HEK293 (cell line): Measurements from ENCODE around the gene SERTAD3.

Experiments
- CTCF ChIA-PET: fragments of 350-600 bp; formaldehyde crosslinking; extraction: SDS; loops from one replicate; lab custom pipeline; 2021; ENCODE audit warnings: antibody characterized with exemption; lab: Yijun Ruan, JAX
- POLR2A ChIA-PET: fragments of 300-600 bp; formaldehyde crosslinking; extraction: SDS; loops from one replicate; lab custom pipeline; 2020; ENCODE audit warnings: antibody characterized with exemption, inconsistent platforms; lab: Yijun Ruan, JAX
- H3K27ac ChIP-seq: fragments of 200-500 bp; sonication (Bioruptor generic); 2 replicates; pipeline ENCODE4 v1.5.1; 2014; ENCODE audit warnings: low read depth, low read length, control low read depth, inconsistent platforms; ENCODE audit errors: extremely low read depth
- H3K36me3 ChIP-seq, 2 experiments: fragments of 200-500 bp in 1 of 2; sonication (Bioruptor generic) in 1 of 2; 1 replicate in 1 of 2; 2 replicates in 1 of 2; pipeline ENCODE4 v1.5.1; 2014 to 2017; ENCODE audit warnings: inconsistent platforms in 2 of 2, low read length in 2 of 2; ENCODE audit not compliant: control insufficient read depth in 2 of 2, insufficient read depth in 1 of 2
- H3K4me1 ChIP-seq: fragments of 200-500 bp; sonication (Bioruptor generic); 2 replicates; pipeline ENCODE4 v1.5.1; 2014; ENCODE audit warnings: mild to moderate bottlenecking, low read length, inconsistent platforms; ENCODE audit not compliant: control insufficient read depth, insufficient read depth
- H3K4me3 ChIP-seq: 2 replicates; pipeline ENCODE4 v1.5.1; 2011; ENCODE audit warnings: low read depth, mild to moderate bottlenecking, control low read depth, low read length, moderate library complexity
- H3K9me3 ChIP-seq: fragments of 200-500 bp; sonication (Bioruptor generic); 2 replicates; pipeline ENCODE4 v1.5.1; 2014; ENCODE audit warnings: low read depth, low read length, inconsistent platforms; ENCODE audit not compliant: control insufficient read depth, insufficient read depth
- KLF10 ChIP-seq: fragments of 450-650 bp; IDR thresholded peaks from 2 replicates; pipeline ENCODE4 v1.5.1; 2018; ENCODE audit warnings: missing biosample characterization, mild to moderate bottlenecking, missing genetic modification characterization
- KLF16 ChIP-seq: fragments of 450-650 bp; formaldehyde crosslinking; IDR thresholded peaks from 2 replicates; pipeline ENCODE4 v1.5.1; 2017; ENCODE audit warnings: missing biosample characterization, missing genetic modification characterization
- KLF9 ChIP-seq: fragments of 450-650 bp; formaldehyde crosslinking; IDR thresholded peaks from 2 replicates; pipeline ENCODE4 v1.5.1; 2016; ENCODE audit warnings: missing biosample characterization, missing genetic modification characterization, low read depth
- ZBTB20 ChIP-seq: fragments of 450-650 bp; formaldehyde crosslinking; IDR thresholded peaks from 2 replicates; pipeline ENCODE4 v1.5.1; 2016; ENCODE audit warnings: missing biosample characterization, missing genetic modification characterization
- ZNF10 ChIP-seq: fragments of 450-650 bp; formaldehyde crosslinking; IDR thresholded peaks from 2 replicates; pipeline ENCODE4 v1.5.1; 2017; ENCODE audit warnings: missing biosample characterization, missing genetic modification characterization
- ZNF121 ChIP-seq: fragments of 450-650 bp; formaldehyde crosslinking; IDR thresholded peaks from 2 replicates; pipeline ENCODE4 v1.5.1; 2016; ENCODE audit warnings: missing biosample characterization, missing genetic modification characterization
- ZNF174 ChIP-seq: fragments of 450-650 bp; formaldehyde crosslinking; IDR thresholded peaks from 2 replicates; pipeline ENCODE4 v1.5.0; 2017; ENCODE audit warnings: missing biosample characterization, mild to moderate bottlenecking, missing genetic modification characterization
- ZNF394 ChIP-seq: fragments of 450-650 bp; formaldehyde crosslinking; IDR thresholded peaks from 2 replicates; pipeline ENCODE4 v1.5.1; 2016; ENCODE audit warnings: missing biosample characterization, missing genetic modification characterization, mild to moderate bottlenecking, moderate library complexity, borderline replicate concordance
- ZNF510 ChIP-seq: fragments of 450-650 bp; formaldehyde crosslinking; IDR thresholded peaks from 2 replicates; pipeline ENCODE4 v1.5.1; 2018; ENCODE audit warnings: mild to moderate bottlenecking, missing genetic modification characterization, missing biosample characterization; ENCODE audit not compliant: insufficient replicate concordance
- ZNF629 ChIP-seq: fragments of 450-650 bp; formaldehyde crosslinking; IDR thresholded peaks from 2 replicates; pipeline ENCODE4 v1.5.1; 2017; ENCODE audit warnings: missing biosample characterization, missing genetic modification characterization
- ZNF785 ChIP-seq: fragments of 450-650 bp; formaldehyde crosslinking; IDR thresholded peaks from 2 replicates; pipeline ENCODE4 v1.5.1; 2016; ENCODE audit warnings: missing biosample characterization, missing genetic modification characterization
- TF ChIP-seq, protein P1 (sequence below): fragments of 450-650 bp; formaldehyde crosslinking; IDR thresholded peaks from 2 replicates; pipeline ENCODE4 v1.5.1; 2016; ENCODE audit warnings: missing biosample characterization, missing genetic modification characterization, borderline replicate concordance
- TF ChIP-seq, protein P2 (sequence below): fragments of 450-650 bp; formaldehyde crosslinking; IDR thresholded peaks from 2 replicates; pipeline ENCODE4 v1.5.1; 2016; ENCODE audit warnings: missing biosample characterization, missing genetic modification characterization
- TF ChIP-seq, protein P3 (sequence below): fragments of 450-650 bp; formaldehyde crosslinking; IDR thresholded peaks from 2 replicates; pipeline ENCODE4 v1.5.1; 2017; ENCODE audit warnings: missing biosample characterization, missing genetic modification characterization
- TF ChIP-seq, protein P4 (sequence below): fragments of 450-650 bp; formaldehyde crosslinking; optimal IDR thresholded peaks from 2 replicates; pipeline ENCODE3; 2016; ENCODE audit warnings: missing biosample characterization, mild to moderate bottlenecking, missing genetic modification characterization
- TF ChIP-seq, protein P5 (sequence below): fragments of 450-650 bp; formaldehyde crosslinking; IDR thresholded peaks from 2 replicates; pipeline ENCODE4 v1.5.1; 2016; ENCODE audit warnings: missing biosample characterization, missing genetic modification characterization
- TF ChIP-seq, protein P6 (sequence below): fragments of 450-650 bp; formaldehyde crosslinking; IDR thresholded peaks from 2 replicates; pipeline ENCODE4 v1.5.1; 2017; ENCODE audit warnings: missing biosample characterization, missing genetic modification characterization

SERTAD3 gene

DNA sequence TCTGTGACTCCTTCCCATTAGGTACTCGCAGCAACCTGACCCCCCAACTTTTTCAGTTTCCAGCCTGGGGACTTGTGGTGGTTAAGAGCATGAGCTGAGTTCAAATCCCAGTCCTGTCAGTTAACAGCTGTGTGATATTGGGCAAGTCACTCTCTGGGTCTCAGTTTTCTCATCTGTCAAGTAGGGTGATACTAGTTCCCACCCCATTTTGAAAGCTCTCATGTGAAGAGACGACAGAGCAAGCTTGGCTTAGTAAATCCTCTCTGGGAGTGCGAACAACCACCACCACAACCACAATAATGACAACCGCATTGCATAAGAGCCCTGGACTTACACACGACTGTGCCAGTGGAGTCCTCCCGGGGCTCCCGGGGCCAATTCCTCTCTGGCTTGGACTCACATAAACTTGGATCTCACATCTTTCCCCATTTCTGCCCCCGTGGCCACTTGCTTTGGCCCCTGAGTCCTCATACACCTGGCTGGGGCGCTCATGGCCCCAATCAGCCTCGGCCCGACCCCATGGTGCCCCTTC lies 21.0 kb upstream of the SERTAD3 start (continued):
- TF ChIP-seq, protein P1, sequence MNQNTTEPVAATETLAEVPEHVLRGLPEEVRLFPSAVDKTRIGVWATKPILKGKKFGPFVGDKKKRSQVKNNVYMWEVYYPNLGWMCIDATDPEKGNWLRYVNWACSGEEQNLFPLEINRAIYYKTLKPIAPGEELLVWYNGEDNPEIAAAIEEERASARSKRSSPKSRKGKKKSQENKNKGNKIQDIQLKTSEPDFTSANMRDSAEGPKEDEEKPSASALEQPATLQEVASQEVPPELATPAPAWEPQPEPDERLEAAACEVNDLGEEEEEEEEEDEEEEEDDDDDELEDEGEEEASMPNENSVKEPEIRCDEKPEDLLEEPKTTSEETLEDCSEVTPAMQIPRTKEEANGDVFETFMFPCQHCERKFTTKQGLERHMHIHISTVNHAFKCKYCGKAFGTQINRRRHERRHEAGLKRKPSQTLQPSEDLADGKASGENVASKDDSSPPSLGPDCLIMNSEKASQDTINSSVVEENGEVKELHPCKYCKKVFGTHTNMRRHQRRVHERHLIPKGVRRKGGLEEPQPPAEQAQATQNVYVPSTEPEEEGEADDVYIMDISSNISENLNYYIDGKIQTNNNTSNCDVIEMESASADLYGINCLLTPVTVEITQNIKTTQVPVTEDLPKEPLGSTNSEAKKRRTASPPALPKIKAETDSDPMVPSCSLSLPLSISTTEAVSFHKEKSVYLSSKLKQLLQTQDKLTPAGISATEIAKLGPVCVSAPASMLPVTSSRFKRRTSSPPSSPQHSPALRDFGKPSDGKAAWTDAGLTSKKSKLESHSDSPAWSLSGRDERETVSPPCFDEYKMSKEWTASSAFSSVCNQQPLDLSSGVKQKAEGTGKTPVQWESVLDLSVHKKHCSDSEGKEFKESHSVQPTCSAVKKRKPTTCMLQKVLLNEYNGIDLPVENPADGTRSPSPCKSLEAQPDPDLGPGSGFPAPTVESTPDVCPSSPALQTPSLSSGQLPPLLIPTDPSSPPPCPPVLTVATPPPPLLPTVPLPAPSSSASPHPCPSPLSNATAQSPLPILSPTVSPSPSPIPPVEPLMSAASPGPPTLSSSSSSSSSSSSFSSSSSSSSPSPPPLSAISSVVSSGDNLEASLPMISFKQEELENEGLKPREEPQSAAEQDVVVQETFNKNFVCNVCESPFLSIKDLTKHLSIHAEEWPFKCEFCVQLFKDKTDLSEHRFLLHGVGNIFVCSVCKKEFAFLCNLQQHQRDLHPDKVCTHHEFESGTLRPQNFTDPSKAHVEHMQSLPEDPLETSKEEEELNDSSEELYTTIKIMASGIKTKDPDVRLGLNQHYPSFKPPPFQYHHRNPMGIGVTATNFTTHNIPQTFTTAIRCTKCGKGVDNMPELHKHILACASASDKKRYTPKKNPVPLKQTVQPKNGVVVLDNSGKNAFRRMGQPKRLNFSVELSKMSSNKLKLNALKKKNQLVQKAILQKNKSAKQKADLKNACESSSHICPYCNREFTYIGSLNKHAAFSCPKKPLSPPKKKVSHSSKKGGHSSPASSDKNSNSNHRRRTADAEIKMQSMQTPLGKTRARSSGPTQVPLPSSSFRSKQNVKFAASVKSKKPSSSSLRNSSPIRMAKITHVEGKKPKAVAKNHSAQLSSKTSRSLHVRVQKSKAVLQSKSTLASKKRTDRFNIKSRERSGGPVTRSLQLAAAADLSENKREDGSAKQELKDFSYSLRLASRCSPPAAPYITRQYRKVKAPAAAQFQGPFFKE (tag by site-specific recombination), result 0 out of 2 replicates have a peak, but pooled peaks have one; percentile 10
- TF ChIP-seq ZNF394 (tag by site-specific recombination) (no peak), KLF16 (tag by site-specific recombination) (no peak), ZNF785 (tag by site-specific recombination) (peak; percentile 49; the same call in 1 of the 2 replicates), KLF9 (tag by site-specific recombination) (no peak), ZBTB20 (peak; percentile 76; the same call in 1 of the 2 replicates), ZNF10 (no peak), ZNF121 (peak; percentile 74; the same call in 1 of the 2 replicates), ZNF510 (no peak)
- TF ChIP-seq, protein P2, sequence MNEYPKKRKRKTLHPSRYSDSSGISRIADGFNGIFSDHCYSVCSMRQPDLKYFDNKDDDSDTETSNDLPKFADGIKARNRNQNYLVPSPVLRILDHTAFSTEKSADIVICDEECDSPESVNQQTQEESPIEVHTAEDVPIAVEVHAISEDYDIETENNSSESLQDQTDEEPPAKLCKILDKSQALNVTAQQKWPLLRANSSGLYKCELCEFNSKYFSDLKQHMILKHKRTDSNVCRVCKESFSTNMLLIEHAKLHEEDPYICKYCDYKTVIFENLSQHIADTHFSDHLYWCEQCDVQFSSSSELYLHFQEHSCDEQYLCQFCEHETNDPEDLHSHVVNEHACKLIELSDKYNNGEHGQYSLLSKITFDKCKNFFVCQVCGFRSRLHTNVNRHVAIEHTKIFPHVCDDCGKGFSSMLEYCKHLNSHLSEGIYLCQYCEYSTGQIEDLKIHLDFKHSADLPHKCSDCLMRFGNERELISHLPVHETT, result peak; percentile 34
- TF ChIP-seq, protein P3, sequence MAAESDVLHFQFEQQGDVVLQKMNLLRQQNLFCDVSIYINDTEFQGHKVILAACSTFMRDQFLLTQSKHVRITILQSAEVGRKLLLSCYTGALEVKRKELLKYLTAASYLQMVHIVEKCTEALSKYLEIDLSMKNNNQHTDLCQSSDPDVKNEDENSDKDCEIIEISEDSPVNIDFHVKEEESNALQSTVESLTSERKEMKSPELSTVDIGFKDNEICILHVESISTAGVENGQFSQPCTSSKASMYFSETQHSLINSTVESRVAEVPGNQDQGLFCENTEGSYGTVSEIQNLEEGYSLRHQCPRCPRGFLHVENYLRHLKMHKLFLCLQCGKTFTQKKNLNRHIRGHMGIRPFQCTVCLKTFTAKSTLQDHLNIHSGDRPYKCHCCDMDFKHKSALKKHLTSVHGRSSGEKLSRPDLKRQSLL (tag by site-specific recombination), result 0 out of 2 replicates have a peak, but pooled peaks have one; percentile 13

DNA sequence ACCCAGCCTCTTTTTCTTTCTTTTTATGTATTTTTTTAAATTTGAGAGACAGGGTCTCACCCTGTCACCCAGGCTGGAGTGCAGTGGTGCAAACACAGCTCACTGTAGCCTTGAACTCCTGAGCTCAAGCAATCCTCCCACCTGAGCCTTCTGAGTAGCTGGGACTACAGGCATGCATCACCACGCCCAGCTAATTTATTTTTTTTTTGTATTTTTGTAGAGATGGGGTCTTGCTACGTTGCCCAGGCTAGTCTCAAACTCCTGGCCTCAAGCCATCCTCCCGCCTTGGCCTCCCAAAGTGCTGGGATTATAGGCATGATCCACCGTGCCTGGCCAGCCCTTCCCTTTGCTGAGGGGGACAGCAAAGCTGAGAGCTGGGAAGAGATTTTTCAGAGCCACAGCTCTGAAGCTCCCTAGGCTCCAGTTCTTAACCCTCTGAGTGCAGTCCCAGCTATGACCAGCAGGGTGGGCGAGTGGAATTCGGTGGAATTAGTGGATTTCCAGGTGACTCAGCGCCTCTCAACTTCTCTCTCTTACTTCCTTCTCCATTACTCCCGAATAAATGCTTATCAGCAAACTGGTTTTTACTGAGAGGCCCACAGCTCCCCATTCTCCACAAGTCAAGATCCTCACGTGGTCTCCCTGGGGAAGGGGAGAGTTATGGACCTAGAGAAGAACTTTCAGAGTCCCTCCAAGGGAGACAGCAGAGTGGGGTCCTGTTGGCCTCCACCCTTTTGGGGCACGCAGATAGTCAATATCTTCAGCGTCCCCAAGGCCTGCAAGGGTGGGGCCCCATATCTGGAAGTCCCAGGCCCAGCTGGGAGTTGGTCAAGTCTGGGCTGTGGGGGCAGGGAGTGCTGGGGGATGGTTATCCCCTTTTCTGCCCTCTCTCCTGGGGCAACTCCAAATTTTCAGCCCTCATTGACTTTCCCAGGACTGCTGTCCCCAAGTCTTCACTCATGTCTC lies 20.2 kb upstream of the SERTAD3 start:
- H3K4me1 ChIP-seq, result peaks cover 13% of the 10 kb centered on the region
- ChIA-PET POLR2A (interaction anchor here (0.5 to 5.2 kb wide), 20 partner anchors 11 to 1029 kb away, joined by 3 to 74 read pairs (median 4); partner anchors contain the start of genes C19orf47, EGLN2, PLD3 and RPS16), CTCF (interaction anchor here (0.6 to 5.9 kb wide), 62 partner anchors 9 to 1131 kb away, joined by 3 to 98 read pairs (median 5); partner anchors contain the start of genes LTBP4, PLD3, PRX and SERTAD1)
- H3K4me3 ChIP-seq, result no peak overlapping the region
- H3K36me3 ChIP-seq, result no peaks in the 10 kb centered on the region; a peak in 1 of 3 replicates
- no peaks in the 10 kb centered on the region for H3K9me3 ChIP-seq
- peak overlapping the region; percentile 19; the same call in 1 of the 2 replicates for H3K27ac ChIP-seq
- TF ChIP-seq ZNF174 (tag by site-specific recombination) (no peak), KLF10 (tag by site-specific recombination) (peak; percentile 81), ZNF629 (peak; percentile 42; the same call in 1 of the 2 replicates)
- TF ChIP-seq, protein P4, sequence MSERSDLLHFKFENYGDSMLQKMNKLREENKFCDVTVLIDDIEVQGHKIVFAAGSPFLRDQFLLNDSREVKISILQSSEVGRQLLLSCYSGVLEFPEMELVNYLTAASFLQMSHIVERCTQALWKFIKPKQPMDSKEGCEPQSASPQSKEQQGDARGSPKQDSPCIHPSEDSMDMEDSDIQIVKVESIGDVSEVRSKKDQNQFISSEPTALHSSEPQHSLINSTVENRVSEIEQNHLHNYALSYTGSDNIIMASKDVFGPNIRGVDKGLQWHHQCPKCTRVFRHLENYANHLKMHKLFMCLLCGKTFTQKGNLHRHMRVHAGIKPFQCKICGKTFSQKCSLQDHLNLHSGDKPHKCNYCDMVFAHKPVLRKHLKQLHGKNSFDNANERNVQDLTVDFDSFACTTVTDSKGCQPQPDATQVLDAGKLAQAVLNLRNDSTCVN (tag by site-specific recombination), result no peak
- TF ChIP-seq, protein P5, sequence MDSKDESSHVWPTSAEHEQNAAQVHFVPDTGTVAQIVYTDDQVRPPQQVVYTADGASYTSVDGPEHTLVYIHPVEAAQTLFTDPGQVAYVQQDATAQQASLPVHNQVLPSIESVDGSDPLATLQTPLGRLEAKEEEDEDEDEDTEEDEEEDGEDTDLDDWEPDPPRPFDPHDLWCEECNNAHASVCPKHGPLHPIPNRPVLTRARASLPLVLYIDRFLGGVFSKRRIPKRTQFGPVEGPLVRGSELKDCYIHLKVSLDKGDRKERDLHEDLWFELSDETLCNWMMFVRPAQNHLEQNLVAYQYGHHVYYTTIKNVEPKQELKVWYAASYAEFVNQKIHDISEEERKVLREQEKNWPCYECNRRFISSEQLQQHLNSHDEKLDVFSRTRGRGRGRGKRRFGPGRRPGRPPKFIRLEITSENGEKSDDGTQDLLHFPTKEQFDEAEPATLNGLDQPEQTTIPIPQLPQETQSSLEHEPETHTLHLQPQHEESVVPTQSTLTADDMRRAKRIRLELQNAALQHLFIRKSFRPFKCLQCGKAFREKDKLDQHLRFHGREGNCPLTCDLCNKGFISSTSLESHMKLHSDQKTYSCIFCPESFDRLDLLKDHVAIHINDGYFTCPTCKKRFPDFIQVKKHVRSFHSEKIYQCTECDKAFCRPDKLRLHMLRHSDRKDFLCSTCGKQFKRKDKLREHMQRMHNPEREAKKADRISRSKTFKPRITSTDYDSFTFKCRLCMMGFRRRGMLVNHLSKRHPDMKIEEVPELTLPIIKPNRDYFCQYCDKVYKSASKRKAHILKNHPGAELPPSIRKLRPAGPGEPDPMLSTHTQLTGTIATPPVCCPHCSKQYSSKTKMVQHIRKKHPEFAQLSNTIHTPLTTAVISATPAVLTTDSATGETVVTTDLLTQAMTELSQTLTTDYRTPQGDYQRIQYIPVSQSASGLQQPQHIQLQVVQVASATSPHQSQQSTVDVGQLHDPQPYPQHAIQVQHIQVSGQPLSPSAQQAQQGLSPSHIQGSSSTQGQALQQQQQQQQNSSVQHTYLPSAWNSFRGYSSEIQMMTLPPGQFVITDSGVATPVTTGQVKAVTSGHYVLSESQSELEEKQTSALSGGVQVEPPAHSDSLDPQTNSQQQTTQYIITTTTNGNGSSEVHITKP (tag by site-specific recombination), result peak; percentile 75
- TF ChIP-seq, protein P6, sequence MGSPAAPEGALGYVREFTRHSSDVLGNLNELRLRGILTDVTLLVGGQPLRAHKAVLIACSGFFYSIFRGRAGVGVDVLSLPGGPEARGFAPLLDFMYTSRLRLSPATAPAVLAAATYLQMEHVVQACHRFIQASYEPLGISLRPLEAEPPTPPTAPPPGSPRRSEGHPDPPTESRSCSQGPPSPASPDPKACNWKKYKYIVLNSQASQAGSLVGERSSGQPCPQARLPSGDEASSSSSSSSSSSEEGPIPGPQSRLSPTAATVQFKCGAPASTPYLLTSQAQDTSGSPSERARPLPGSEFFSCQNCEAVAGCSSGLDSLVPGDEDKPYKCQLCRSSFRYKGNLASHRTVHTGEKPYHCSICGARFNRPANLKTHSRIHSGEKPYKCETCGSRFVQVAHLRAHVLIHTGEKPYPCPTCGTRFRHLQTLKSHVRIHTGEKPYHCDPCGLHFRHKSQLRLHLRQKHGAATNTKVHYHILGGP (tag by site-specific recombination), result no peak
